GM18511 (cell line): ENCODE measurements around the gene TDRD7.

ENCODE experiments used
- ATAC-seq: cut with Tn5 transposase; IDR thresholded peaks from one replicate; pipeline ENCODE4 v1.9.1; 2021; ENCODE audit warnings: mild to moderate bottlenecking, moderate library complexity; ENCODE audit not compliant: unreplicated experiment

The TDRD7 gene

GRCh38 chr9:97502984-97503861 is 91.3 kb downstream of the TDRD7 start:
- ATAC-seq = no peak

DNA sequence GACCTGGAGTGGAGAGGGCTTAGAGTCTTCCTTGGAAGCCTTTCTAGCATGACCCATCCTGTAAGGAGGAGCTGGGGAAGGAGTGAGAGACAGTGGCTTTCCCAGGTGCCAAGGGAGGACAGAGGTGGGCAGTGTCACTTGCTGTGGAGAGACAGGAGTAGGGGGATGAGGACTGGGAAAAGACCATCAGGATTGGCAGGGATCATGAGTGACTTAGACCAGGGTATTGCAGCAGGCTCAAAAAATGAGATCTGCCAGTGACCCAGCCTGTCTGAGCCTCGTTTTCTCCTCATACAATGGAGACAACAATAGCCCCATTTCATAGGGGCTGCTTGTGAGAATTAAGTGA is 91.9 kb downstream of the TDRD7 start:
- no peak for ATAC-seq

GRCh38 chr9:97504381-97505216 is 92.7 kb downstream of the TDRD7 start:
- ATAC-seq = no peak

GRCh38 chr9:97505845-97506244 is 93.9 kb downstream of the TDRD7 start:
- no peak for ATAC-seq

GRCh38 chr9:97506306-97506705 is 94.4 kb downstream of the TDRD7 start:
- ATAC-seq = no peak

DNA sequence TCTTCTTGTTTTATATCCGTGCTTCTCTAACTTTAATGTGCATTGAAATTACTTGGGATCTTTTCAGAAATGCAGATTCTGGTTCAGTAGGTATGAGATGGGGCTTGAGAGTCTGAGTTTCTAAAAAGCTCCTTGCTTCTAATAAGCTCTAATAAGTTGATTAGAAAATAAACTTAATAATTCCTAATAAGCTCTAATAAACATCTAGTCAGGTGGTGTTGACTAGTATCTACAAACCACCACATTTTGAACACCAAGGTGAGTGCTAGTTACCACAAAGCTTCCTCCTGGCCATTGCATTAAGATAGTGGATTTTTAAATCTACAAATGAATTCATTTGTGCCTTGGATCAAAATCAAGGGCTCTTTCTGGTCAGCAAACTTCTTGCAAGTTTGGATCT is 94.9 kb downstream of the TDRD7 start:
- no peak for ATAC-seq

DNA sequence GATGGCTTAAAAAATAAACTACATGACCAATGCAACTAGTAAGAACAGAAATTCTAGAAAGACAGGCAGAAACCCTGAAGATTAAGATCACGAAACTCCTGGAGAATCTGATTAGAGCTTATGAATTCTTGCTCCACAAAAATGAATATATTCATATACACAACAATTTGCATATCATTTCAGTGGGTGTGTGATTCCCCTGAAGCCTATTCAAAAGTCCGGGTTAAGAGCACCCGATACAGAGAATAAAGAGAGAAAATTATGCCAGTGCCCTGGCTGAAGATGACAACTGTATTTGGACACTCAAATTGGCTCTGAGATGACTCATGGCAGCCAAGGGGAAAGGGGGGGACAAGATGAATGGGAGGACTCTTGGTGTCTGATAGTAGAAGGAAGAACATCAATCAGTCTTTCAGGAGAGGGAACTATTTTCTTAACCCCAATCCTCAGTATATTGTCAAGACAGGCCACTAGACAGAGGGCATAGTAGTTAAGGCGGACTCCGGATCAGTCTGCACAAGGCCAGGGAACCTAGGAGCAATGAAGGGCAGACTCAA is 95.6 kb downstream of the TDRD7 start:
- no peak for ATAC-seq

DNA sequence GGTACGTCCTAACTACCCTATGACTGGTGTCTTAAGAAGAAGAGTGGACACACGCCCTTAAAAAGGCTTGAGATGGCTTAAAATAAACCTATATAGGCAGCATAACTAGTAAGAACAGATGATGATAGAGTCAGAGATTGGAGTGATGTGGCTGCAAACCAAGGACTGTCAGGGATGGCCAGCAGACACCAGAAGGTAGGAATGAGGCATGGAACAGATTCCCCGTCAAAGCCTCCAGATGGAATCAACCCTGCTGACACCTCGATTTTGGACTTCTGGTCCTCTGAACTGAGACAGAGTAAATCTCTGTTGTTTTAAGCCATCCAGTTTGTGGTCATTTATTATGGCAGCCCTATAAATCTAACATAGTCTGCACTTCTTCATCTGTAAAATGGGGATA is 97.0 kb downstream of the TDRD7 start:
- ATAC-seq = no peak

DNA sequence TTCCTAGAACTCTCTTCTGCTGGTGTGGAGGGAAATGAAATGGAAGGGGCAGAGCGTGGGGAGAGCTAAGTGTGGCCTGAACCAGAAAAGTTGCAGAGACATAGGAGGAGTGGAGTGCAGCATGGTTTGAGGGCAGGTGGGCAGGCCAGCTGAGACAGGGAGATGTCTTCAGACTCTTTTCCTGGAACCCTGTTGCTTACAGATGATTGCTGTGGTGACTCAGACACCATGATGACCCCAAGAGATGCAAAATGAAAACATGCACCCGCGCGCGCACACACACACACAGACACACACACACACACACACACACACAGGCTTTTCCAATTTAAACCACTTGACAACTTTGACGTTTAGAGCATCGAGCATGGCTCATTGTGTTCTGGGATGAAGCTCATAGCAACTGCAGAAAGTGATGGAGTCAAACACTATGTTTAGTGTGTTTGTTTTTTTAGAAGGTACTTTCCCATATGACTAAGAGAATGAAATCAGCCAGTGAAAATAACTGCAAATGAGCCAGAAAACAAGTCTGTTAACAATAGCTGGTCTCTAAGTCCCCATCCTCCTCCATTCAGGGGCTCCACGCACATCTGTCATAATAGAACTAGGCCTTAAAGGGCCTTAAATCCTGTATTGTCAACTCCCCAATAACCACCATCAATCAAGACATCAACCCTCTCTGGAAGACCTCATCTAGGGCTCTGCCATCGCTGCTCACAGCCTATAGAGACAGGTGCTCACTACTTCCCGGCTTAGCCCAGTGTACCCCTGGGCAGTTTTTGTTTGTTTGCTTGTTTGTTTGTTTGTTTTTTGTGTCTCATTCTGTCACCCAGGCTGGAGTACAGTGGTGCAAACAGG is 99.1 kb downstream of the TDRD7 start:
- peak; percentile 76 for ATAC-seq

GRCh38 chr9:97511655-97512427 is 99.9 kb downstream of the TDRD7 start:
- ATAC-seq = no peak

GRCh38 chr9:97512966-97513560 is 101.2 kb downstream of the TDRD7 start:
- no peak for ATAC-seq

DNA sequence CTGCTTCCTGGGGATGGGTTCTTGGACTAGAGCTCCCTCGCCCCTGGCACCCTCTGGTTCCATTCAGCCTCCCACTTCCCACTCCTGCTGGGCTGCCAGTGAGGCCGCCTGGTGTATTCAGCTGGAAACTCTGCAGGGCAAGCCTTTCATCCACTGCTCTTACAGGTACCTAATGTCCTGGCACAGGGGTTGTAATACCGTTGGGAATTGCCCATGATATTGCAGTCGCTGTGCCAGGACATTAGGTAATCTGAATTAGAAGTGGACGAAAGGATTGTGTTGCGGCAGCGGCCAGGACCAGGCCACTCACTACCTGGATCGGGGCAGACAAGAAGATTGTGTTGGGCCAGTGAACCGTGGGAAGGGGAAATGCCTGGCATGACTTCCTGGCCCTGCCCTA is 102.6 kb downstream of the TDRD7 start:
- ATAC-seq = no peak

DNA sequence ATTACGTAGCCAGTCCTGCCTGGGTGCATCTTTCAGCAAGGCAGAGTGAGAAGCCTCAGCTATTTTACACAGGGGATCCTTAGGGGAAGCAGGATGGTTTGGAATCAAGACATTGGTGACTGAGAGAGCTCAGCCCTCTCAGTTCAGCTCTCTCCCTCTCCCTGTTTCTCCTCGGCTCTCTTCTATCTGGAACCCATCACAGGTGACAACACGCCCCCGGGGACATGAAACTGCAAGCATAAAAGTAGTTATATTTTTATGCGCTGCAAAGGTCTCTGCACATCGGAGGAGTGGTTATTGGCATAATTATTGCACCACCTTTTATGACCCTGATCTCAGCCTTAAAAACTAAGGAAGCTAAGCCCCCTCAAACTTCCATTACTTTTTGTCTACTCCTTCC is 103.8 kb downstream of the TDRD7 start:
- no peak for ATAC-seq

GRCh38 chr9:97516111-97516510 is 104.2 kb downstream of the TDRD7 start:
- no peak for ATAC-seq

GRCh38 chr9:97517331-97518089 is 105.6 kb downstream of the TDRD7 start:
- no peak for ATAC-seq

DNA sequence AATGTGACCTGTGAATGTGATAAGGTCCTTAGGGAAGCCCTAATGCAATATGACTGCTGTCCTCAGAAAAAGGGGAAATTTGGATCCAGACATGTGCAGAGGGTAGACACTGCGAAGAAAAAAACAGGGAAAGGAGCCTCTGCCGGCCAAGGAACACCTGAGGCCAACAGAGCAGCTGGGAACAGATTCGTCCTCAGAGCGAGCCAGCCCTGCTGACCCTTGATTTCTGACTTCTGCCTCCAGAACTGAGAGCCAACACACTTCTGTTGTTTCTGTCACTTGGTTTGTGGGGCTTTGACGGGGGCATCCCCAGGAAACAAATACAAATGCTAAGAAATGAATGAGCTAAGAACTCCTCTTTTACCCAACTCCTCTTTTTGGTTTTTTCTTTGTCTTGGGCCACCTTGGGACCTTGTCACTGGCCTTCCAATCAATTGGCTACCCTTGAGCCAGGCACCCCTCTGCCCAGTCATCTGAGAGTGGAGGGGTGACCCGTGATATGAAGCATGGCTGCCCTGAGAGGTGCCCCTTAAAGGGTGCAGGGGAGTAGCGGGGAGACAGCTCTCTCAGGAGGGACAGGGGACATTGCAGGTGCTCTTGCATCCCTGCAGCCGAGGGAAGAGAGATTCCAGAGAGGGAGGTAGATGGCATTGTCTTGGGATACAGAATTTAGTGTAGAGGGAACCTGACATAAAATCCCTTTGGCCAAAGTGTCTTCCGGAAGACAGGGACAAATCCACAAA is 106.4 kb downstream of the TDRD7 start:
- no peak for ATAC-seq

GRCh38 chr9:97518909-97519307 is 107.0 kb downstream of the TDRD7 start:
- no peak for ATAC-seq

DNA sequence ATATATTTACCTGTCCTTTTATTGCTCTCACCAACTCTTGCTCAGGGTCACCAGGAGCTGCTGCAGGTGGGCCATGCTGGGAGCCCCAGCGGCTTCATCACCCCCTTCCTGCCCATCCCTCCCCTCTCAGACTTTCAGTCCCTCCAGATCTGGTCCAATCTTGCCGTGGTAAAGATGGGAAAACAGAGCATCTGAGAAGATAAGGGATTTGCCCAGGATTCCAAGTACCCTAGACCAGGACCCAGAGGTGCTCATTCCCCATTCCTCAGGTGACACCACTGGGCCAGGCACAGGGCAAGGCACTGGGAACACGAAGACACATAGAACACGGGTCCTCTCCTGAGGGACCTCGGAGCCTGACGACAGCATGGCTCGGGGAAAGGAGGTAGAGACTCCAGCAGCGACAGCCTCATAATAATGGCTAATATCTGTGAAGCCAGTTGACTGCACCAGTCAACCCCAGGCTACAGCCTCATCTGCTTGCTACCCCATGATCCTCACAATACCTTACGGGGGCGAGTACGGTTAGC is 107.6 kb downstream of the TDRD7 start:
- no peak for ATAC-seq
